Effector memory CD8-positive, alpha-beta T cell (primary cell): ENCODE results near the gene IP6K2.

ENCODE experiments used
- ATAC-seq: fragments of 150-1000 bp; cut with Tn5 transposase; replicated peaks from 2 replicates; pipeline ENCODE4 v1.10.0; 2021; ENCODE audit warnings: mild to moderate bottlenecking, moderate library complexity
- DNase-seq, 3 experiments: peaks; one replicate each; pipeline ENCODE4 v3.0.0; 2021
- H3K27ac Mint-ChIP-seq, 2 donors: one replicate each; pipeline ENCODE4 v1.8.0; 2022; ENCODE audit warnings: mild to moderate bottlenecking in 2 of 2, mixed read lengths in 2 of 2, moderate library complexity in 2 of 2
- H3K27me3 Mint-ChIP-seq, 2 donors: one replicate each; pipeline ENCODE4 v1.8.0; 2022; ENCODE audit warnings: mixed read lengths in 2 of 2
- H3K36me3 Mint-ChIP-seq: one replicate; pipeline ENCODE4 v1.8.0; 2022; ENCODE audit warnings: mild to moderate bottlenecking, moderate library complexity, mixed read lengths; ENCODE audit not compliant: insufficient read depth
- H3K4me1 Mint-ChIP-seq, 2 donors: one replicate each; pipeline ENCODE4 v1.8.0; 2022; ENCODE audit warnings: low read depth in 2 of 2, mixed read lengths in 2 of 2
- H3K4me3 Mint-ChIP-seq, 2 donors: one replicate each; pipeline ENCODE4 v1.8.0; 2022; ENCODE audit warnings: mild to moderate bottlenecking in 2 of 2, mixed read lengths in 2 of 2, moderate library complexity in 2 of 2
- H3K9me3 Mint-ChIP-seq, 2 donors: one replicate each; pipeline ENCODE4 v1.8.0; 2022; ENCODE audit warnings: mixed read lengths in 2 of 2

IP6K2 gene

GRCh38 chr3:48715174-48715800, 1.7 kb downstream of the IP6K2 start:
- Mint-ChIP-seq H3K4me1 (peaks cover 43 to 48% of the 10 kb centered on the region in 2 donors), H3K27me3 (peaks cover 5 to 8% of the 10 kb centered on the region in 2 donors), H3K36me3 (peaks cover 54% of the 10 kb centered on the region), H3K9me3 (no peaks in the 10 kb centered on the region), H3K4me3 (peak overlapping the region; percentile 97 to 98), H3K27ac (peak overlapping the region; percentile 97)
- ATAC-seq (no peak), DNase-seq (no peak)

- no peak for DNase-seq
- Mint-ChIP-seq H3K27me3 (no peaks in the 10 kb centered on the region), H3K4me1 (peaks cover 47 to 56% of the 10 kb centered on the region in 2 donors)
Observed at GRCh38 chr3:48711727-48712126, 5.3 kb downstream of the IP6K2 start.

GRCh38 chr3:48709051-48709461, 8.0 kb downstream of the IP6K2 start:
- H3K4me1 Mint-ChIP-seq, result peaks cover 35 to 38% of the 10 kb centered on the region in 2 donors
- H3K9me3 Mint-ChIP-seq, result no peaks in the 10 kb centered on the region
- DNase-seq (no peak), ATAC-seq (no peak)
- peak overlapping the region in 1 of 2 donors; percentile 83 for H3K27ac Mint-ChIP-seq
- H3K4me3 Mint-ChIP-seq, result peak overlapping the region in 1 of 2 donors; percentile 8
- peaks cover 65% of the 10 kb centered on the region for H3K36me3 Mint-ChIP-seq
- no peaks in the 10 kb centered on the region for H3K27me3 Mint-ChIP-seq

More at GRCh38 chr3:48711727-48712126, 5.3 kb downstream of the IP6K2 start:
- H3K9me3 Mint-ChIP-seq, result no peaks in the 10 kb centered on the region
- no peak for ATAC-seq
- peak overlapping the region in 1 of 2 donors; percentile 40 for H3K4me3 Mint-ChIP-seq
- H3K27ac Mint-ChIP-seq, result peak overlapping the region in 1 of 2 donors; percentile 79
- H3K36me3 Mint-ChIP-seq, result peaks cover 74% of the 10 kb centered on the region

- Mint-ChIP-seq H3K4me3 (peak overlapping the region in 1 of 2 donors; percentile 17), H3K9me3 (no peaks in the 10 kb centered on the region), H3K4me1 (peaks cover 36% of the 10 kb centered on the region in 2 donors), H3K27ac (peak overlapping the region in 1 of 2 donors; percentile 83), H3K27me3 (no peaks in the 10 kb centered on the region), H3K36me3 (peaks cover 67% of the 10 kb centered on the region)
- ATAC-seq (no peak), DNase-seq (no peak)
Observed at GRCh38 chr3:48708481-48708889, 8.5 kb downstream of the IP6K2 start.

- H3K27me3 Mint-ChIP-seq, result no peaks in the 10 kb centered on the region
- peaks cover 38 to 40% of the 10 kb centered on the region in 2 donors for H3K4me1 Mint-ChIP-seq
- DNase-seq, result no peak
- peak overlapping the region in 1 of 2 donors; percentile 44 for H3K27ac Mint-ChIP-seq
- peak; percentile 67 for ATAC-seq
- peaks cover 63% of the 10 kb centered on the region for H3K36me3 Mint-ChIP-seq
- H3K4me3 Mint-ChIP-seq, result no peak overlapping the region
- no peaks in the 10 kb centered on the region for H3K9me3 Mint-ChIP-seq
Observed at GRCh38 chr3:48707157-48707556, 9.9 kb downstream of the IP6K2 start.

DNA sequence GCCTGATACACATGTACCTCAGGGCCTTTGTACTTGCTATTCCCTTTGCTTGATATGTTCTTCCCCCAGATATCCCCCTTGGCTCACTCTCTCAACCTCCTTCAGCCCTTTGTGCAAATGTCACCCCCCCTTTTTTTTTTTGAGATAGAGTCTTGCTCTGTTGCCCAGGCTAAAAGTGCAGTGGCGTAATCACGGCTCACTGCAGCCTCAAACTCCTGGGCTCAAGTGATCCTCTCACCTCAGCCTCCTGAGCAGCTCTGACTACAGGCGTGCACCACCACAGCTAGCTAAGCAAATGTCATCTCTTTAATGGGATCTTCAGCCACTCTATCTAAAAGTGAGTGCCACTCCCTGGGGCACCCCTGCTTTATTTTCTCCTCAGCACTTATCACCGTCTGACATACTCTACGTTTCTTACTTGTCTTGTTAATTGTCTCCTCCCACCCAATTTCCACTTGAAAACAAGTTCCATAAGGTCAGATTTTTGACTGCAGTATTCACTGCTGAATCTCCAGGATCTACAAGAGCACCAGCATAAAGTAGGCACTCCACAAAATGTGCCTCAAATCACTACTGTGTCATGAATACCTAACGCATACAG, 14.6 kb downstream of the IP6K2 start:
- Mint-ChIP-seq H3K4me1 (peaks cover 29 to 40% of the 10 kb centered on the region in 2 donors), H3K9me3 (no peaks in the 10 kb centered on the region), H3K4me3 (peak overlapping the region in 1 of 2 donors; percentile 54), H3K36me3 (peaks cover 49% of the 10 kb centered on the region), H3K27me3 (no peaks in the 10 kb centered on the region), H3K27ac (peak overlapping the region; percentile 4 to 23)
- no peak for ATAC-seq
- no peak for DNase-seq

DNA sequence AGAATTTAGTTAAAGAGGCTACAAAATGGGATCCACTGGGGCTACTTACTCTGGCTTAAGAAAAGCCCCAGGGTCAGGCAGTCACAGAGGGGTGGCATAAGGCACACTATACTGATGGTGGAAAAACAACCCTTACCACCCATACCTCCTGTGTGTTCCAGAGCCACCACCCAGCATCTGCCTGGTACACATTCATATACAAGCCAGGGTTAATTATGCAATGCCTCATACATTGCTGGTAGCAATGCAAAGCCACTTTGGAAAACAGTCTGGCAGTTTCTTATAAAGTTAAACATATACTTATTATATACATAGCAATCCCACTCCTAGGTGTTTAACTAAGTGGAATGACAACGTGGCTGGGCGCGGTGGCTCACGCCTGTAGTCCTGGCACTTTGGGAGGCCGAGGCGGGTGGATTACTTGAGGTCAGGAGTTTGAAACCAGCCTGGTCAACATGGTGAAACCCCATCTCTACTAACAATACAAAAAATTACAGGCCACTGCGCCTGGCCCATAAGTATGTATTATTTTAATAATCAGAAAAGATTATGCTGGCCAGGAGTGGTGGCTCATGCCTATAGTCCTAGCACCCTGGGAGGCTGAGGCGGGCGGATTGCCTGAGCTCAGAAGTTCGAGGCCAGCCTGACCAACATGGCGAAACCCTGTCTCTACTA, 16.2 kb downstream of the IP6K2 start:
- H3K4me3 Mint-ChIP-seq, result no peak overlapping the region
- H3K9me3 Mint-ChIP-seq, result no peaks in the 10 kb centered on the region
- H3K36me3 Mint-ChIP-seq, result peaks cover 44% of the 10 kb centered on the region
- no peak overlapping the region for H3K27ac Mint-ChIP-seq
- no peak for DNase-seq
- H3K4me1 Mint-ChIP-seq, result peaks cover 23 to 32% of the 10 kb centered on the region in 2 donors
- no peaks in the 10 kb centered on the region for H3K27me3 Mint-ChIP-seq
- ATAC-seq, result no peak

GRCh38 chr3:48698891-48699290, 18.1 kb downstream of the IP6K2 start:
- Mint-ChIP-seq H3K27ac (peak overlapping the region; percentile 8 to 46), H3K9me3 (no peaks in the 10 kb centered on the region), H3K27me3 (no peaks in the 10 kb centered on the region), H3K4me3 (no peak overlapping the region), H3K4me1 (peaks cover 20 to 38% of the 10 kb centered on the region in 2 donors), H3K36me3 (peaks cover 49% of the 10 kb centered on the region)
- no peak for ATAC-seq
- DNase-seq, result no peak

GRCh38 chr3:48697952-48698351, 19.1 kb downstream of the IP6K2 start:
- H3K36me3 Mint-ChIP-seq, result peaks cover 55% of the 10 kb centered on the region
- H3K27me3 Mint-ChIP-seq, result no peaks in the 10 kb centered on the region

DNA sequence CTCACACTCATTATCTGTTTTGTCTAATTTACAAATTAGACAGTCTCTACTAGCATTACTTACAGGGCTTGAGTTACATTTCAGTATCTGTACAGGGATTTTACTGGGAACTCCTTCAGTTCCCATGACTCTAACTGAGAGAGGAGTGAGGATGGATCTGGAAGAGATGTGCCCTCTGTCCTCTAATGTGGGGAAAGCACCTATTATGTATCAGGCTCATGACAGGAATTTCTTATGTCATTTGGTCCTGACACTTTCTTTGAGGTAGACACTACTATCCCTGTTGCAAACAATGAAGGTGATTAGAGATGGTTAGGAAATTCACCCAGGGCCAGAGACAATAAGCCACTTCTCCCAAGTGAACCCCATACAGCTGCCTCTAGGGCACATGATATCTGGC, 20.4 kb downstream of the IP6K2 start:
- H3K36me3 Mint-ChIP-seq, result peaks cover 56% of the 10 kb centered on the region
- H3K27me3 Mint-ChIP-seq, result no peaks in the 10 kb centered on the region
- peak overlapping the region; percentile 46 to 54 for H3K27ac Mint-ChIP-seq
- H3K4me3 Mint-ChIP-seq, result no peak overlapping the region
- ATAC-seq (no peak), DNase-seq (no peak)
- no peaks in the 10 kb centered on the region for H3K9me3 Mint-ChIP-seq
- H3K4me1 Mint-ChIP-seq, result peaks cover 12 to 36% of the 10 kb centered on the region in 2 donors

More at GRCh38 chr3:48697952-48698351, 19.1 kb downstream of the IP6K2 start:
- DNase-seq (no peak), ATAC-seq (no peak)
- Mint-ChIP-seq H3K4me3 (no peak overlapping the region), H3K27ac (no peak overlapping the region), H3K9me3 (no peaks in the 10 kb centered on the region), H3K4me1 (peaks cover 19 to 42% of the 10 kb centered on the region in 2 donors)

- H3K4me1 Mint-ChIP-seq, result peaks cover 12 to 36% of the 10 kb centered on the region in 2 donors
- H3K27me3 Mint-ChIP-seq, result no peaks in the 10 kb centered on the region
- DNase-seq, result no peak
- H3K4me3 Mint-ChIP-seq, result no peak overlapping the region
- peak overlapping the region; percentile 46 to 54 for H3K27ac Mint-ChIP-seq
- H3K36me3 Mint-ChIP-seq, result peaks cover 56% of the 10 kb centered on the region
- H3K9me3 Mint-ChIP-seq, result no peaks in the 10 kb centered on the region
- ATAC-seq, result no peak
Observed at GRCh38 chr3:48696156-48696555, 20.9 kb downstream of the IP6K2 start.

DNA sequence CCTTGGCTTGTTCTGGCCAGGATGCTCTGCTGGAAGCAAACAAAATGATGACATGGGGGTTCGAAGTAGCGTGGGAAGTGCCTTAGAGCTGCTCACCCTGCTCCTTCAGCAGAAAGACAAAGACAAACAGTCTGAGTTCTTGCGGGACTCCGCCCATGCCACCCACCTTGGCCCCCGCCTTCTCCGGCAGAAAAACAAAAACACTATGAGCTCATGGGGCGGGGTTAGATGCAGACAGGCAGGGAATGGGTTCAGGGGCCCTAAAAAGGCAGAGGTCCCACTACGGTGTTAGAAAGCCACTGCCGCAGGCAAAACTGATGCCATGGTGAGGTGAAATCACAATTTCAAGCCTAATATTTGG, 21.6 kb downstream of the IP6K2 start:
- ATAC-seq (no peak), DNase-seq (no peak)
- Mint-ChIP-seq H3K36me3 (peaks cover 61% of the 10 kb centered on the region), H3K4me1 (peaks cover 11 to 33% of the 10 kb centered on the region in 2 donors), H3K9me3 (no peaks in the 10 kb centered on the region), H3K27me3 (no peaks in the 10 kb centered on the region), H3K4me3 (no peak overlapping the region), H3K27ac (peak overlapping the region in 1 of 2 donors; percentile 68)

DNA sequence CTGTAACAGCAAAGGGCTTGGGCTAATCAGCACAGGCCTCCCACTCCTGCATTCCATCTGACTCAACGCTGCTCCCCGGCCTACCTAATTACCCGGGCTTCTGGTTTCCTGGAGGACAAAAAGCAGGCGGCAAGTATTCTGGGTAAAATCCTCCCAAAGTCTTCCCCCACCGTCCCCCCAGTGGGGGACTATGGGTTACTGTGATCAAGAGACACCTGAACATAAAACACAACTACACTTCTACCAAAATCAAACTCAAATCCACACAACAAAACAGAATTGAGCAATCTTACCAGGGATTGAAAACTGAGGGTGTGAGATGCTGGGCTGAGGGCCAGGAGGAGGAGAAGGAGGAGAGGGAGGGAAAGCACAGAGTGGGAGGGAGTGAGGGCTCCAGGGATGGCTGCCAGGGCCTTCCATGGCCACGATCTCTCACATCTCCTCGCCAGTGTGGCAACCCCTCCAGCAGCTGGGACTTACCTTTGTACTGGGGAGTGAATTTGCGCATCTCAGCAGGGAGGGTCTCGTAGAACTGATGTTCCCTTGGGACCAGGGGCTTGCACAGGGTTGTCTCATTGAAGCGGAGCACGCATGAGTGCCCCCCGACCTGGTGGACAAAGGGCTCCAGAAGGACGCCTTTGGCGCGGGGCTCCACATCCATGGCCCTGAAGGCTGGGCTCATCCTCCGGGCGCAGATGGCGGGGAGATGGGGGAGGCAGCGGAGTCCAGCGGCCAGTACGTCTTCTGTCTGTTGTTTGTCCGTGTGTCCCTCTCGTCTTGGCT, 22.2 kb downstream of the IP6K2 start:
- ATAC-seq, result no peak
- Mint-ChIP-seq H3K9me3 (no peaks in the 10 kb centered on the region), H3K36me3 (peaks cover 66% of the 10 kb centered on the region), H3K4me1 (peaks cover 7 to 27% of the 10 kb centered on the region in 2 donors), H3K4me3 (no peak overlapping the region), H3K27me3 (no peaks in the 10 kb centered on the region), H3K27ac (peak overlapping the region in 1 of 2 donors; percentile 68)
- no peak for DNase-seq
